HG02884 (cell line): ENCODE measurements around the gene ADAMTSL2.

Source experiments
- ATAC-seq: cut with Tn5 transposase; IDR thresholded peaks from one replicate; pipeline ENCODE4 v1.9.1; 2021; ENCODE audit warnings: mild to moderate bottlenecking, moderate library complexity; ENCODE audit not compliant: unreplicated experiment

The ADAMTSL2 gene

DNA sequence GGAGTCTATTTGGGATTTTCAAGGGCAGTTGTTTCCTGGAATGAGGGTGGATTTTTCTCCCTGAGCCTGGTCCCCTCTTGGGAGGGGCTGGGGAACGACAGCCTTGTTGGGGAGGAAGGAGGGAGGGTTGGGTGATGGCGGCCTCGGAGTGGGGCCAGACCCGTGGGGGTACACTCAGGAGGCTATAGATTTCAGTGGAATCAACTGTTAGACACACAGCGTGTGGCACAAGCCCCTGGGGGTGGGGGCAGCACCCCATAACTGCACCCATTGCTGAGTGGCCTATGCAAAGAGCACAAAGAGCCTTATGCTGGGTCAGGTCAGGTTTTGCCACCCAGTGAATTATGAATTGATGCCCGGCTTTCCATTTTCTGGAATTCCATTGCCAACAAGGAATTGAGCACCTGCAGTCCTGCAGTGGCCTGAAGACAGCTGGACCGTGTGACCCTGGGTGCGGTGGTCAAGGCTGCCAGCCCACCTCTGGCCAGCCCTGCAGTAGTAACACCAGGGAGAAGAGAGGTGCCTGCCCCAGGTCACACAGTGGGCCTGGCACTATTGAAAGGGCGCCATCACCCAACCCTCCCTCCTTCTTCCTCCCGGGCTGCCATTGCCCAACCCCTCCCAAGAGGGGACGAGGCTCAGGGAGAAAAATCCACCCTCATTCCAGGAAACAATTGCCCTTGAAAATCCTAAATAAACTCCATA, 18.1 kb upstream of the ADAMTSL2 start:
- ATAC-seq = no peak

DNA sequence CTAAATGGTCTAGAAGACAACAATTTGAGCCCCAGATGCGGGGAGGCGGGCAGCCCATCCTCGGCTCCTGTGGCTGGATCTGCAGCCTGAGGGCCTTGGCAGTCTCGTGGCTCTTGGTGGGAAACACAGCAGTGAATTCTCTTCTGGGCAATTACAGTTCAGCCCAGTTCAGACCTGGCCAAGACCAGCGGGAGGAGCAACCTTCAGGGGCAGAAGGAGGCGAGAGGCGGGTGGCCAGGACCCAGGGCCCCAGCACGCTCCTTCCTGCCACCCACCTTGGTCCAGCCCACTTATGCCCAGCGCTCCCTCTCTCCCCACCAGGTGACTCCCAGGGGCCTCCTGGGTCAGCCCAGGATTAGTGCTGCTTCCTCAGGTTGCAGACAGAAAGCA, 17.5 kb upstream of the ADAMTSL2 start:
- ATAC-seq = no peak

GRCh38 chr9:133517711-133518110, 16.8 kb upstream of the ADAMTSL2 start:
- ATAC-seq = no peak

DNA sequence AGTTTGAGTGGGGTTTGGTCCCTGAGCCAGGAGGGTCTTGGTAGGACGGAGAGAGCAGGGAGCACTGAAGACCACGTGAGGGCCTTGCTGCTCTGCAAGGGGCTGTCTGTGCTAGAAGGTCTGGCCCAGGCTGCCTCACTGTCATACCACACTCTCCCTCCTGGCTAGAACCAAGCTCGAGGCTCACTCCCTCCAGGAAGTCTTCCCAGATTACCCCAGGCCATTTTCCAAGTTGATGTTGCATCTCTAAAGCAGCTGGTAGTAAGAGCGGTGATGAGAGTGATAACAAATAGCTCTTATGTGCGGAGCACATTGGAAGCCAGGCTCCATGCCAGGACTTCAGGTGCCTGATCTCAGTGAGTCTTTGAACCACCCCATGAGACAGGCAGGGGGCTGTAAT, 16.3 kb upstream of the ADAMTSL2 start:
- ATAC-seq = no peak

DNA sequence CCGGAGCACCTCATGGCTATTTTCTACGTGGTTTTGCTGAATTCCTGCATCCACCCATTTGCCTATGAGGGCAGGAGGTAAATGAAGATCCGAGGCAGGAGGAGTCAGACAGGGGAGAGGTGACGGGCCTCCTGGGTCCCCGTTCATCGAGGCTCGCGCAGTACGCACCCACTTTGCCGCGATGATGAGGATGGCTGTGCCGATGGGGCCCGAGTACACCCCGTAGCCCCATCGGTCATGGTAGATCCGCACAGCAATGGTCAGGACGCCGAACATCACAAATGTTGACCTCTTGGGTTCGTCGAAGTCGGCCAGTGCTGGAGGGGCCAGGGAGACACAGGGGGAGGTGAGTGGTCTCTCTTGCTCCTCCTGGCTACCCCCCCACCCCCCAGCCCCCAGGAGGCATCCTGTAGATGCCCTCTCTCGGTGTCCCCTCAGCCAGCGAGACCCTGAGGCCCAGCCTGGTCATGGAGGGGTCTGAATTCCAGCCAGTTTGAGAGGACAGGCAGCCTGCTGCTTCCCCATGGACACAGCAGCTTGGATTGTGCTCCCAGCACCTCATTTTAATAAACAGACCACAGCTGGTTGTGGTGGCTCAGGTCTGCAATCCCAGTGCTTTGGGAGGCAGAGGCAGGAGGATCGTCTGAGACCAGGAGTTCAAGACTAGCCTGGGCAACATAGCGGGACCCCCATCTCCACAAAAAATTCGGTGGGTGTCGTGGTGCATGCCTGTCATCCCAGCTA, 15.6 kb upstream of the ADAMTSL2 start:
- no peak for ATAC-seq

DNA sequence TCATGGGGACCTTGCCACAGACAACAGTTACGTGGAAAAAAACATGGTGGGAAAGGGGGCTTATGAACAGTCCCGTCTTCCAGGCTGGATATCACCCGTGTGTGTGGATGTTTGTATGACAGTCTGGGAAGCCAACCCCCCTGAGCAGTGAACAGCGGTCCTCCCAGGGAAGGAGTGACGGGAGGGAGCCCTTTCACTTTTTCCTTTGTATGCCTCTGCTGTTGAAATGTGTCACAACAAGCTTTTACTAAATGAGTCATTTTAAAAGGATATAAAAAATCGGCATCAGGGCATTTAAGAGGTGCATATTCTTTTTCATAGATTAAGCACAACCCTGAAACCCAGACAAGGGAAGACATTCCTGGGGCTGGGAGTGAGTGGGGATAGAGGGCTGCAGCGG, 14.8 kb upstream of the ADAMTSL2 start:
- no peak for ATAC-seq

- no peak for ATAC-seq
These were observed 14.2 kb upstream of the ADAMTSL2 start for GRCh38 chr9:133520121-133520835.

DNA sequence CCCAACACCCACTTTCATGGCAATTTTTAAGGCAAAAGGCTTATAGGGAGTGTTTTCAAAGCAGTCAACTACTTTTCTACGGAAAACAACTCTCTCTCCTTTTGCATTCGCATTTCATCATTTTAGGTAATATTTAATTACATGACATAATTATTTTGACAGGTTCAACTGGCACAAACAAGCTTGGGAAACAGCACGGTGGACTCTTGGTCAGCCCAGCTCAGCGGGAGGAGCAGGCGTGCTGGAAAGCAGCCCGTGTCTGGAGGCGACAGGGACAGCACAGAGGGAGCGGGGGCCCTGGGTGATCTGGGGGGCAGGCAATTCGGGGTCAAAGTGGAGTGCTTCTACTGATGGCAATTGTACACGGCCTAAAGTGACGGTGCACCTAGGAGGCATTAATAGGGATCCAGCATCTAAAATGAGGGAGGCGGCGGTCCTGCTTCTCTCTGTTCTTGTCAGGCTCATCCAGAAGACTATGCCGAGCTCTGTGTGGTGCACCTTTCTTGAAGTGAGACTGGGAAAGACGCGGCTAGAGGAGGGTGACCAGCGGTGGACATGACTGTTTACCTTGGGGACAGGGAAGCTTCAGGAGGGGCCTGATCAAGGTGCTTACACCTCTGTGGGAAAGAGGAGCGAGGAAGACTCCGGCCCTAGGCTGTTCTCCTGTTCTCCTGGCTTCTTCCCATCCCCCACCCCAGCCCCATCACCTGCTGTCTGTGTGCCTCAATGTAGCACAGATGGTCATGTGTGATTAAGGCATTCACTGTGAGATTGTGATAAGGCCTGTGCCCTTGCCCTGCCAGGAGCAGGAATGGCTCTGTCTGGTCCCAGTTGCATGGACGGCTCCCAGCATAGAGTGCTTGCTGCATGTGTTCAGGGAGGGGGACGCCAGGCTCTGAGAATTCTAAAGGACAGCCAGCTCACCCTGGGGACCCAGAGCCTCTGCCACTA, 13.1 kb upstream of the ADAMTSL2 start:
- no peak for ATAC-seq

DNA sequence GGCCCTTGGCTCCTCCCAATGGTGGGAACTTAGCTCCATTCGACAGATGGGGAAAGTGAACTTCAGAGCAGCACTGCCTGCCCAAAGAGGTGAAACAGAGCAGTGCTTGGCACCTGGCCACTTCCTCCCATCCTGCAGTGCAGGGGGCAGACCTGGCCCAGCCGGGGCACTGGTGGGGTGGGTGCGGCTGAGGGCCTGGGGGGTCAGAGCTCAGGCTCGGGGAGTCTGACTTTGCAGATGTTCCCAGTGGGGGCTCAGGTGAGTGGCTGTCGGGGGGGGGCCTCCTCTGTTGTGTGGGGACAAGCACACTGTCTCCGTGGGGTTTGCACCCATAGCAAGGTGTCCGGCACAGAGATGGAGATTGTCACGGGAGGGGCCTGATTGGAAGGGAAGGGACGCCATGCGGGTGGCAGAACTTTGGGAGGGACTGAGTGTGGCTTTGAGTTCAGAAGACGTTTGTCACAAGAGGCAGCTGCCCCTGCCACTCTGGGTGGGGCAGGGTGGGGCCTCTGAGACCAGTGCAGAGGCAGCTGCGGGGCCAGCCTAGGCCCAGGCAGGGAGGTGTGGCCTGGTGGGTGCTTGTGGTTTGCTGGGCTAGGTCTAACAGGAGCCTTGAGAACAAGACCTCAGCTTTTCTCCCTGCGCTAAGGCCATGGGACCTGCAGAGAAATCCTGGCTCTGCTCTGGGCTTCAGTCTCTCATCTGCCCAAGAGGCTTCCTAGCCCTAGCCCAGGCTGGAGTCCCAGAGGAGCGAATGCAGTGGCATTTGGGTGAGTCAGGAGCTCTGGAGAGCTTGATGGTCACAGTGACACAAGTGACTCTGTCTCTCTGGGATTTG, 12.2 kb upstream of the ADAMTSL2 start:
- no peak for ATAC-seq

DNA sequence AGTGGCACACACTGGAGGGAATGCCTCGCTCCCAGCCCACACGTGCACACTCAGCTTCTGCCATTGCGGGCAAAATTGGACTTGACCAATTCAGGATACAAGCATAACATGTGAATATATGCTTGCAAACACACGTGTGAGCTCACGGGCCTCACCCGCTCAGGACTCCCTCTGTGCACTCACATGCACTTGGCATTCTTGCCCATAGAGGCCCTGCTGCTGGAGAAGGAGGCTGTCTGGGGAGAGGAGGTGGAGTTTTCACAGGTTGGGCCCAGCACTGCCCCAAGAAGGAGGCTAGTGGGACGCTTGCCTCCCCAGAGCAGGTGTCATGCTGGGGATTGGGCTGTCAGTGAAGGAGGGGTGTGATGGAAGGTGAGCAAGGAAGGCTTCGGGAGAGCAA, 11.4 kb upstream of the ADAMTSL2 start:
- no peak for ATAC-seq

DNA sequence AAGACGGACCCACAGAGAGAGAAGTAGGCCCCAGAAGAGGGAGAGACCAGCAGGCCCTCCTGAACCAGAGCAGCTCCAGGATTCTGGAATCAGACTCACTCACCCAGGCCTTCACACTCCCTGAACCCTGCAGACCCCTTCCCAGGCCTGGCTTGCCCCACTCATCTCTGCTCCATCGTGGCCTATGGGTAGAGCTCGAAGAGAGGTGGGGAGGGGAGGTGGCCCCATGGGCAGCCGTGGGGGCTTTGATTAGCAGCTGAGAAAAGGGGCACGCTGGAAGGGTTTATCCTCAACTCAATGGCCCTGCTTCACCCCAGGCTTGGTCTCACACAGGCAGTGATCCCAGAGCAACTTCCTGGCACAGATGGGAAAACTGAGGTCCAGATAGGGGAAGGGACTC, 10.4 kb upstream of the ADAMTSL2 start:
- no peak for ATAC-seq

DNA sequence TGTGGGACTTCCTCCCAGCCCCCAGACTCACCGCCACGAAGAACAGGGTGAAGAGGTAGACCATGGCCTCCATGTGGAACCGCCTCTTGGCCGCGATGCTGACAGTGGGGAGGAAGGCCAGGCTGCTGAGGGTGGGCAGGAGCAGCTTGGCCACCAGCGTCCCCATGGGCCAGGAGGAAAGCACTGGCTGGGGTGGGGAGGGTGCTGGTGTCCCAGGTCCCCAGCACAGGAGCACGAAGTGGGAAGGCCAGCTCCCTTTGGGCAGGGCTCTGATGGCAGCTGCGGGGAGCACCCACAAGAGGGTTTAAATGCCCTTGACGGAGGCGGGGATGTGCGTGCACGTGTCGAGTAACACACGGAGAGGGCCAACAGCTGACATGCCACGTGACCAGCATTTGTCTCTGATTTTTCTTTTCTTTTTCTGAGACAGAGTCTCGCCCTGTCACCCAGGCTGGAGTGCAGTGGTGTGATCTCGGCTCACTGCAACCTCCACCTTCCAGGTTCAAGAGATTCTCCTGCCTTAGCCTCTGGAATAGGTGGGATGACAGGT, 9.8 kb upstream of the ADAMTSL2 start, which contains the start of gene MYMK:
Gene MYMK, minus strand, starts transcription at position 281 of the 550 bp plus-strand sequence. Its CDS starts 115 bp downstream, at position 166.
- no peak for ATAC-seq

DNA sequence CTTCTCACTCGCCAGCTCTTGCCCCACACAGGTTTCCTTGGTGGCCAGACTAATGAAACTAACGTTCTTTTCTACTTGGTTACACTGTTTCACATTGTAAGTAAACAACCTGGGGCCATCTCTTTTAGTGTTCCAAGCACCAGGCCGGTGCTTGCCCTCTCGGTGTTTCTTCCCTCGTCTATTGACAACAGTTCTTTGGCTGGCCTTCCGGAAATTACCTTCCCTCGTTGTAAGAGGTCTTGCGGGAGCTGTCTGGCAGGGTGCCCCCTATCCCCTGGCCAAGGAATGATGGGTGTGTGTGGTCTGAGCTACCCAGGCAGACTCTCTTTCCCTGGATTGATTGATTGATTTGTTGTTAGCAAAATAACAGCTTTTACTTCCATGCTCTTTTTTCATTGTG, 8.8 kb upstream of the ADAMTSL2 start:
- ATAC-seq = no peak

DNA sequence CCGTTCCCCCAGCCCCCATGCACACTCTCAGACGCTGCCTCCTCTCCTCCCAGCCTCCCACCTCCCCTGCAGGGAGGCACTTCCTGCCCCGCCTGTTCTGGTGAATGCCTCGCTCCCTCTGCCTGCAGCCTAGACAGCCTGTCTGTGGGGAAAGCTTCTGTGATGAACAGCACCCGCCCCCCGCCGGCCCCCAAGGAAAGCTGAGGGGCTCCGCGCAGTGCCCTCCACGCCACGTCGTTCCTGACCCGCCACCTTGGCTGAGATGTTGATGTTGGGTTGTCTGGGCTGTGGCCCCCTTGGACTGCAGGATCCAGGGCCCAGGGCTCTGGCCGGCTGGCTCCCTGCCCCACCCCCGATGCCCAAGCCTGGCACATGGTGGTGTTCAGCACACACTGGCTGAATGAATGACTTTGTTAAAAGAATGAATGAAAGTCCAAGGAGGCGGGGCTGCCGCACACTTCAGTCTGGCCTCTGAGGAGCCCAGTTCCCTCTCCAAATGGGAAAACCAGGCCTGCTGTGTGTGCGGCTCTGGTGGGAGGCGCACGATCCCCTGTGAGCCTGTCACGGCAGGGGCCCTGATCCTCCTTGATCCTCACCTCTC, 7.7 kb upstream of the ADAMTSL2 start:
- no peak for ATAC-seq

DNA sequence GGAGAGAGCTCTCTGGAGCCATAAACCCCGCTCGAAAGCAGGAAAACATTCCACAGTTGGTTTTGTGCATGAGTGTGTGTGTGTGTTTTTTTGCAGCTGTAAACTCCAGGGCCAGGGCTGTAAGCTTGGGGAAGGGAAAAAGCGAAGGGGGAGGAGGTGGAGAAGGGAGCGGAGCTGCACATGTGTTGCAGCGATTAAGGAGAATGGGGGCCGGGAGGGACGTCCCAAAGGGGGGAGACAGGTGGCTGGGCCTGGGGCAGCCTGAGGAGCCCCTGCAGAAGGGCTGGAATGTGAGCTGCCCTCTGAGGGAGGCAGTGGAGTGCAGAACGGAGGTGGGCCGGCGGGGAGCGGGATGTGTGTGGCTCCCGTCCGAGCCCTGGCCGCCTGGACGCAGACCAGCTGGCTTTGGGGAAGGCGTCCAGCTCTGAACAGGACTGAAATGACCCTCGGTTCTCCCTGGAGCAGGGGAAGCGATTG, 7.0 kb upstream of the ADAMTSL2 start:
- no peak for ATAC-seq

- no peak for ATAC-seq
These were observed 6.3 kb upstream of the ADAMTSL2 start for GRCh38 chr9:133528001-133528875.

DNA sequence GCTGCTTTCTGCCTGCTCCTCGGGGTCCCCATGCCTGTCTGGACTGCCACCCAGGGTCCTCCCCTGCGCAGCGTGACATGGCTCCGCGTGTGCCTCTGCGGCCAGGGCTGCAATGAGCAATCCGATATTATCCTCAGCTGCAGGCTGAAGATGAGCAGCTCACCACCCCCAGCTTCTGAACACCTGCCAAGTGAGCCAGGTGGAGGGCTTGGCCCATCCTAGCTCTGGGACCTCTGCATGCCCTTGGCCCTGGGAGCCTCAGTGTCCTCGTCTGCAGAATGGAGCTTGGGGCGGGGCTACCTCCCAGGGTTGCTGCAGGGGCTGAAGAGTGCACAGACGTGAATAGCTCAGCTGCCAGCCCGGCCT, 5.6 kb upstream of the ADAMTSL2 start:
- no peak for ATAC-seq

DNA sequence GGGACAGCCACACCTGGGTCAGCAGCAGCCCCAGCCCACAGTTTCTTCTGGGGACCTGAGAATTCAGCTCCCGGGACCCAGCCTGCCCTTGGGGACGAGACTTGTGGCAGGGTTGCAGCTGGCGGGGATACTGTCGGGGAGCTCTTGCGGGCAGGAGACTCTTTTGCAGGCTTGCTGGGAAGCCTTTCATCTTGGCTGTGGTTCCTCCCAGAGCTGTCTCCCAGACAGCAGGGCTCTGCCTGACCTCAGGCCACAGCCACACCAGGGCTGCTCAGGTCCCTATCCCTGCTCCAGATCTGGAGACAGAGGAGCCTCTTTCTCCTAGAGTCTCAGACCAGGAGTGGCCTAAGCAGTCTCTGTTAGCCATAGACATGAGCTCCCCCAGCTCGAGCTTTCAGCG, 5.0 kb upstream of the ADAMTSL2 start:
- ATAC-seq = no peak
